GM19099 (cell line): ENCODE measurements around the gene UBR2.
A peak's percentile ranks its signal among the peaks of the same experiment; 100 is the strongest.

Source experiments
- POLR2A ChIP-seq: IDR thresholded peaks from 3 replicates; pipeline ENCODE4 v1.6.1; 2011; ENCODE audit warnings: low read depth; ENCODE audit not compliant: insufficient read length; ENCODE audit errors: extremely low read depth

Gene UBR2

GRCh38 chr6:42563697-42564505 lies at the start of gene UBR2:
UBR2 (plus strand) TSS chr6:42564029; CDS start chr6:42564320, 291 bp downstream.
- peak; percentile 72 for TF ChIP-seq POLR2A

- no peak for TF ChIP-seq POLR2A
These were observed 49.1 kb upstream of the UBR2 start for GRCh38 chr6:42514745-42515144.

GRCh38 chr6:42519779-42520178 lies 44.0 kb upstream of the UBR2 start:
- no peak for TF ChIP-seq POLR2A

- no peak for TF ChIP-seq POLR2A
These were observed 42.8 kb upstream of the UBR2 start for GRCh38 chr6:42520786-42521607.

- TF ChIP-seq POLR2A = no peak
These were observed 41.8 kb upstream of the UBR2 start for GRCh38 chr6:42522036-42522435.

- no peak for TF ChIP-seq POLR2A
These were observed 40.7 kb upstream of the UBR2 start for GRCh38 chr6:42522942-42523814.

- no peak for TF ChIP-seq POLR2A
These were observed 38.6 kb upstream of the UBR2 start for GRCh38 chr6:42525206-42525605.

- TF ChIP-seq POLR2A = no peak
These were observed 37.2 kb upstream of the UBR2 start for GRCh38 chr6:42526616-42527015.

GRCh38 chr6:42527204-42527603 lies 36.6 kb upstream of the UBR2 start:
- no peak for TF ChIP-seq POLR2A

GRCh38 chr6:42530296-42530695 lies 33.5 kb upstream of the UBR2 start:
- TF ChIP-seq POLR2A = no peak

- TF ChIP-seq POLR2A = no peak
These were observed 33.1 kb upstream of the UBR2 start for GRCh38 chr6:42530751-42531150.

- no peak for TF ChIP-seq POLR2A
These were observed 31.7 kb upstream of the UBR2 start for GRCh38 chr6:42532038-42532669.

GRCh38 chr6:42533794-42534193 lies 30.0 kb upstream of the UBR2 start:
- TF ChIP-seq POLR2A = no peak

- TF ChIP-seq POLR2A = no peak
These were observed 26.3 kb upstream of the UBR2 start for GRCh38 chr6:42537536-42537935.
